NCI-H2081 treated with DMSO at 0.1 percent for 48 hours (cell line): ENCODE measurements around the gene DEGS2.

ENCODE experiments used
- DNase-seq: peaks from one replicate; lab custom pipeline; 2025; lab: John Stamatoyannopoulos, UW

Gene DEGS2

GRCh38 chr14:100114109-100114765 lies 45.2 kb downstream of the DEGS2 start:
- DNase-seq = no peak

- DNase-seq = no peak
Observed at GRCh38 chr14:100111931-100112704, 47.3 kb downstream of the DEGS2 start.

GRCh38 chr14:100110816-100111215 lies 48.6 kb downstream of the DEGS2 start:
- no peak for DNase-seq

DNA sequence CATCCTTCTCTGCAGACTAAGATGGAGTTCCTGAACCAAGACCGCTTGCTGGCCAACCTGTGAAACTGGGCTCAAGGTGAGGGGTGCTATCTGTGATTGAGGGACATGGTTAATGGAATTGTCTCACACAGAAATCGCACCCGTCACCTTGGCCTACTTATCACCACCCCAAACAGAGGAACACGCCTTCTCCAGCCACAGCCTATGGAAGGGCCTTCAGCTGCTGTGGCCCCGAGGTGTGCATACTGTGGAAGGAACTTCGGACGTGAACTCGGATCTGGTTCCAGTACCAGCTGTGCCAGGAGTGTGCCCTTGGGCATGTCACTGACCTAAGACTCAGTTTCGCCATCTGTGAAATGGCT lies 49.9 kb downstream of the DEGS2 start:
- DNase-seq = no peak

GRCh38 chr14:100108840-100109593 lies 50.4 kb downstream of the DEGS2 start:
- DNase-seq = no peak

DNA sequence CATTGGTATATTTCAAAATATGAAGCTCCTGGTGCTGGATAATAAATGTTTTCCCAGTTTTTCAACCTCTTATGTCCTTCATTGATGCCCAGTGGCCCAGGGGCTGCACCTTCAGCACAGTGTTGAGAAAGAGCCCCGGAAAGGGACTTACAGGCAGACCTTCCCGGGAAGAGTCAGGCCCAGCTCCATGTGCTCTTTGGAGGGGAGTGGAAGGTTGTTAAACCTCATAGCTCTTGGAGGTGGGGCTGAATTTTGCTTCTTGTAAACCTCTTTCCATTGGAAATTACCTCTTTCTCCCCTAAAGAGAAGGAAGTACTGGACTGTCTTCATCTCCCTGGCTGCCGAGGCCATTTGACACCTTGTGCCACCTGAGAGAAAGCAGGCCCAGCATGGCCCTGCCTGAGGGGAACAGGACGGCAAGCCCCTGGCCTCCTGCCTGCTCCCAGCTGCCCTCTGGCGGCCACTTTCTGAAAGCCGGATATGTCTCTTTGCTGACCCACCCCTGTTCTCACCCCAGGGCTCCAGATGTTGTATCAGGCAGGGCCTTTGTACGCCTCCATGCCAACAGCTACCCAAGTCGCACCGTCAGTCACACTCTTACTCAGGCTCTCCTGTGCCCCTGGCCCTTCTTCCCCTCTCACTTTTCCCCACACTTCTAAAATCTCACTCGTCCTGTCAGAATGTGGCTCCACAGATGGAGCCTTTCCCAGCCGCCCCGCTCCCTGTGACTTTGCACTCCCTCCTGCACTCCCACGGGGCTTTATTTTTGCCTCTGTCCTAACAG lies 51.2 kb downstream of the DEGS2 start:
- peak; percentile 13 for DNase-seq

DNA sequence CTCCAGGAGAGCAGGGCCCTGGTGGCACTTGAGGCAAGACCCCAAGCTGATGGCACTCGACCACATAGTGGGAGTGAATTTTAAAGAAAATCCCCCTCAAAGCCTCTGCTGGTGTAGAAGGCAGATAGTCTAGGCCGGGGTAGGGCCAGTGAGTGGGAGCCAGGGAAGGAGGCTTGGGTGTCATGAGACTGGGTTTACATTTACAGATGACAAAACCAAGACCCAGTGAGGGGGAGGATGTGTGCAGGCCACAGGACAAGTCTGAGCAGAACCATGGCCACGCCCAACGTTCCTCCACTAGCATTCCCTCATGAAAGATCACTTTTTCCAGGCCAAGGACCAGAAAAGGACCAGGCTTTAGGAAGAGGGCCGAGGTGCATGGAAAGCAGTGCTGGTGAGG lies 52.2 kb downstream of the DEGS2 start:
- no peak for DNase-seq

DNA sequence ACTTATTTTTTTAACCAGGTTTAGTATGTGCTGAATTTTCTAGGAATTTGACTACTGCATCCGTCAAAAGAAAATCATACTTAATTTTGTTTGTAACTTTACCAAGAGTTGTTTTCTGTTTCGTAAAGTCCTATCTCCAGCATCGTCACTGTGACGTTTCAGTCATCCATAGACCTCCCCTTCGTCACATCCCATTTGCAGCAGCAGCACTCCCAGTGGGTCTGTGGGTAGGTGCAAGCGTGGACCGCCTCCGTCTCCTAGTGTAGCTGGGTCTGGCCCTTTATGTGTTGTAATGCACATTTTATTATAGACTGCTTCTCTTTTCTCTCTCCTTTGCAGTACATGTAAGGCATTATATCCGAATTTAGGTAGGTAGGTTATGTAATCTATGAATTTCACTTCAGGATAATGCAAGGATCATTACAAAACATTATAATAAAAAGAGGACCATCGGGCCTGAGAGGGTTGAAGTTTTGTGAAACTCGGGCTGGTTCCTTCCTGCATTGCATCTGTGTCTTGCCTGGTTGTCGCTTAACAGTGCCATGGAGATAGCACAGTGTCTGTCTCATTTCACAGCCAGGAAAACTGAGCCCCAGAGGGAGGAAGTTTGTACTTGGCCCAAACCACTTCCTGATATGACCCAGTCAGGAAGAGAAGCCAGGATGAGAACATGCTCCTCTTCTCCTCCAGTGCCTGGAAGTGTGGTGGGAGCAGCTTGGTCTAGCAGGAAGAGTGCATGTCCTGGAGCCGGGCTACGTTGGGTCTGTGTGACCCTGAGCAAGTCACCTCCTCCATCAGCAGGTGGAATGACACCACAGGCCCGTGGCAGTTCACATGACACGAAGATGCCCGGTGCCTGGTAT lies 53.0 kb downstream of the DEGS2 start:
- no peak for DNase-seq

GRCh38 chr14:100105357-100106169 lies 53.9 kb downstream of the DEGS2 start:
- no peak for DNase-seq

GRCh38 chr14:100104523-100105300 lies 54.7 kb downstream of the DEGS2 start:
- no peak for DNase-seq

DNA sequence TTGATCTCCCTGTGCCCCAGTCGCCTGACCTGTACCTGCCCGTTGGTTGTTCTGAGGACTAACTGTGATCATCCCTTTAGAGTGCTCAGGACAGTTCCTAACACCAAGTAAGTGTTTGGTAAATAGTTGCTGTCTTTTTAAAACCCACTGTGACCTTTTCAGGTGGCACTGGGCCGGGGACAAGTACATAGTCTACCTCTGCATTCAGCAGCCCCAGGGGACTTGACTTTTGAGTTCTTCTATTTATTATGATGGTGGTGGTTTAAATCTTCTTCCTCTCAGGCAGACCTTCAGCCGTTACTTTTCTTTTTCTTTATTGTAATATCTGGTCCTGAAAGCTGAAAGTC lies 55.5 kb downstream of the DEGS2 start:
- DNase-seq = no peak

DNA sequence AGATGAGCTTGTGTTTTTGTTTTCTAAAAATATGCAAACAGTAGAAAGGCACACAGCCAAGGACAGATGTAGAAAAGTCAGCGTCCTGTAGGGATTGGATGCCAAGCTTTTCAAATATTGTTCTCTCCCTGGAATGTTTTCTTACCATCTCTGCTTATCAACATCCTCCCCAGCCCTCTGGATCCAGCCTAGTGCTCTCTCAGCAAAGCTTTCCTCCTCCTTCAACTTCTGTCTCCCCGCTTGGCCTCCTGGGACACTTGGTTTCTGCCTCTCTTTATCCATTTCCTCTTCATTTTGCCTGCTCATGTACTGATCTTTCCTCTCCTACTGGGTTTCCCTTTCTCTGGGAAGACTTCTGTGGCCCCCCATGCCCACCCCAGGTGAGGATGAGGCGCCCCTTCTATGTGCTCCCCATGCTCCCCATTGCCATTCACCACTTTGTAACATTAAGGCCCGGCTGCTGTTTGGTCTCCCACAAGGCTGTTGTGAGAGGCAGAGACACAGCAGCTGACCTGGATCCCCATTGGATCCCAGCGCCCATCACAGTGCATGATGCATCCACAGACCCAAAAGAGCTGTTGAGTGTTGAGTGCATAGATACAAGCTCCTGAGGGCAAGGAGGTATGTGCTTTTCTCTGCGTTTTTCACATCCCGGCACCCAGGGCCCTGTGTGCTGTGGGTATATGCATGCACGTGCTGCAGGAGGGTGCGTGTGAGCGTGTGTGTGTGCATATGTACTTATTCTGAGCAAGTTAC lies 56.0 kb downstream of the DEGS2 start:
- no peak for DNase-seq

DNA sequence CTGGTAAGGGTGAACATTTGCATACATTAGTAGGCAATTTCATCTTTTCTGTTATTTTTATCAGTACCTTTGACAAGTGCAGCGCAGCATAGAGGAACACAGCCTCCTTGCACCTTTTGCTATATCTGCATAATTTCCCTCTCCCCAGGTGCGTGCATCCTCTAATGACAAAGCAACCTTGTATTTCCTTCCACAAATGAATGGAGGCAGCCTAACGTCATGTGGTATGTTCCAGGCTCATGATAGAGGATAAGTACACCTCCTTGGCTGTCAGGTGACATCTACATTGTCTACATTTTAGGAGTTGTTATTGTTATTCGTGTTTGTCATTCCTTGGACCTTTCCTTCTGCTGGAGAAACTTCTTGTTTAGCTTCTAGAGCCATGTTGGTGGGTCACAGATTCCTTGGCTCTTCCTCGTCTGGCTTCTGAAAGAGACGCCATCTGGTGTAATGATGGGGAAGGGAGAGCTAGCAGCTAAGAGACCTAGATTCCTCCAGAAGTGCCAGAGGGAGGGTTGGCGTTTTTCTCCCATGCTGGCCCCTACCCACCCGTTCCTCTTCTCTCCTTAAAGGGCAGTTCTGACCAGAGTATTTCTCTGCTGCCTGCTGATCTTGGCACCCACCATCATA lies 57.2 kb downstream of the DEGS2 start:
- DNase-seq = no peak

GRCh38 chr14:100100032-100100703 lies 59.3 kb downstream of the DEGS2 start:
- no peak for DNase-seq

- DNase-seq = no peak
Observed at GRCh38 chr14:100098171-100098570, 61.3 kb downstream of the DEGS2 start.

- DNase-seq = no peak
Observed at GRCh38 chr14:100096656-100097055, 62.8 kb downstream of the DEGS2 start.
